HG02884 (cell line): Measurements from ENCODE around the gene SLC9A3.

Experiments used
- ATAC-seq: cut with Tn5 transposase; IDR thresholded peaks from one replicate; pipeline ENCODE4 v1.9.1; 2021; ENCODE audit warnings: mild to moderate bottlenecking, moderate library complexity; ENCODE audit not compliant: unreplicated experiment

SLC9A3 gene

GRCh38 chr5:448061-448765 is 76.0 kb downstream of the SLC9A3 start:
- no peak for ATAC-seq

DNA sequence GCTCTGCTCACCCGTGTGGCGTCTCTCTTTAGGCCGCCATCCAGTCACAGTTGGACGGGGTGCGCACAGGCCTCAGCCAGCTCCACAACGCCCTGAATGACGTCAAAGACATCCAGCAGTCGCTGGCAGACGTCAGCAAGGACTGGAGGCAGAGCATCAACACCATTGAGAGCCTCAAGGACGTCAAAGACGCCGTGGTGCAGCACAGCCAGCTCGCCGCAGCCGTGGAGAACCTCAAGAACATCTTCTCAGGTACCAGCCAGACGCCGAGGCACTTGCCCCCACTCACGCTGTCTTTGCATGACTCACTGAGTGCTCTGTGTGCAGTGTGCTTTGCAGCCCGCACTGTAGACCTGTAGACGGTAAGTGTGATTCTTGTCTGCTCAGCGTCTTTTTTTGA is 76.7 kb downstream of the SLC9A3 start:
- no peak for ATAC-seq

DNA sequence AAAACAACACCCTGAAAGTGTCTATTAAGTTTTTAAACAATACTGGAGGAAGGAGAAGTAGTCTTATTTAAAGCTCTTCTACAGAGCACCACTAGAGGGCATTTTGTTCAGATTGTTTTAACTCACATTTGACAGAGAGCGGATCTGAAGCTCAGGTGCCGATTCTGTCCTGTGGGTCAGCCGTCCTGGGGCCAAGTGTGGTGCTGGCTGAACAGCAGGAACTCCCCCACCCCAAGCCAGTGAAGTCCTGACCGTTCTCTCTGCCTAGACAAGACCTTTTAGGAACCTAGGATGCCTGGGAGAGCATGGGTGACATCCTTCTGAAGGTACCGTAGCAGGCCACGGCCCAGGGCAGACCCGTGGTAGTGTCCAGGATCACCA is 77.4 kb downstream of the SLC9A3 start:
- ATAC-seq, result no peak

DNA sequence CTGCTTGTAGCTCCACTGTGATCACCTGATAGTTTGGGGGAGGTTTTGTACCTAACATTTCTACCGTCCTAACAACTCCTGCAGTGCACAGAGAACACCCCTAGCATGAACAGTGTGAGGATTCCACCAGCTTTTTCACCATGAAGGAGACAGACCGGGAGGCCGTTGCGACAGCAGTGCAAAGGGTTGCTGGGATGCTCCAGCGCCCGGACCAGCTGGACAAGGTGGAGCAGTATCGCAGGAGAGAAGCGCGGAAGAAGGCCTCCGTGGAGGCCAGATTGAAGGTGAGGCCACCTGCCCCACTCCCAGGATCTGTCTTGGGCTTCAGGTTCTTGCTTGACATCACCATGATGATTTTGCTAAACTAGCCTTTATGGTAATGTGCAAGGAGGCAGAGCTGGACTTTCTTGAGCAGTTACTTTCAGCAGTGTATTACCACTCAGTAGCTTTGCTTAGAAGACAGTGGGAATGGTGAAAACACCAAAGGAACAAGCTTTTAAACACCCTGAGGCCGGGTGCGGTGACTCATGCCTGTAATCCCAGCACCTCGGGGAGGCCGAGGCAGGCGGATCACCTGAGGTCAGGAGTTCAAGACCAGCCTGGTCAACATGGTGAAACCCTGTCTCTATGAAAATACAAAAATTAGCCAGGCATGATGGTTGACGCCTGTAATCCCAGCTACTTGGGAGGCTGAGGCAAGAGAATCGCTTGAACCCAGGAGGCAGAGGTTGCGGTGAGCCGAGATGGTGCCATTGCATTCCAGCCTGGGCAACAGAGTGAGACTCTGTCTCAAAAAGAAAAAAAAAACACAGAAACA is 78.0 kb downstream of the SLC9A3 start:
- no peak for ATAC-seq

DNA sequence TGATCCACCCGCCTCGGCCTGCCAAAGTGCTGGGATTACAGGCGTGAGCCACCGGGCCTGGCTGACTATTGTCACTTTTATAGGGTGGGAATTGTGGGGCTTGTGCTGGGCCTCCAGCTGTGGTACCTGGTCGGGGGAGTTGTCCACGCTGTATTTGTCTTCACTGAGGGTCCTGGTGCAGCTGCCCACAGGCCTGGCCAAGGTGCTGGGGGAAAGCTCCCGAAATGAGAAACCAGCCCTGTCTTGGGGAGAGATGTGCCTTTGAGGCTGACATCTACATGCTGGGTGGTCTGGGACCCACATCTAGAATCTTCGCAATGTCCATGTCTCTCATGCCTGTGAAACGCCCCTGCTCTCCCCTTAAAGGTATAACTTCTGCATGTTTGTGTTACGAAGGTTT is 78.7 kb downstream of the SLC9A3 start:
- ATAC-seq, result no peak

- ATAC-seq, result no peak
Measured at GRCh38 chr5:444226-444625, 80.0 kb downstream of the SLC9A3 start.

GRCh38 chr5:443239-444151 is 80.8 kb downstream of the SLC9A3 start:
- ATAC-seq, result peak; percentile 3

DNA sequence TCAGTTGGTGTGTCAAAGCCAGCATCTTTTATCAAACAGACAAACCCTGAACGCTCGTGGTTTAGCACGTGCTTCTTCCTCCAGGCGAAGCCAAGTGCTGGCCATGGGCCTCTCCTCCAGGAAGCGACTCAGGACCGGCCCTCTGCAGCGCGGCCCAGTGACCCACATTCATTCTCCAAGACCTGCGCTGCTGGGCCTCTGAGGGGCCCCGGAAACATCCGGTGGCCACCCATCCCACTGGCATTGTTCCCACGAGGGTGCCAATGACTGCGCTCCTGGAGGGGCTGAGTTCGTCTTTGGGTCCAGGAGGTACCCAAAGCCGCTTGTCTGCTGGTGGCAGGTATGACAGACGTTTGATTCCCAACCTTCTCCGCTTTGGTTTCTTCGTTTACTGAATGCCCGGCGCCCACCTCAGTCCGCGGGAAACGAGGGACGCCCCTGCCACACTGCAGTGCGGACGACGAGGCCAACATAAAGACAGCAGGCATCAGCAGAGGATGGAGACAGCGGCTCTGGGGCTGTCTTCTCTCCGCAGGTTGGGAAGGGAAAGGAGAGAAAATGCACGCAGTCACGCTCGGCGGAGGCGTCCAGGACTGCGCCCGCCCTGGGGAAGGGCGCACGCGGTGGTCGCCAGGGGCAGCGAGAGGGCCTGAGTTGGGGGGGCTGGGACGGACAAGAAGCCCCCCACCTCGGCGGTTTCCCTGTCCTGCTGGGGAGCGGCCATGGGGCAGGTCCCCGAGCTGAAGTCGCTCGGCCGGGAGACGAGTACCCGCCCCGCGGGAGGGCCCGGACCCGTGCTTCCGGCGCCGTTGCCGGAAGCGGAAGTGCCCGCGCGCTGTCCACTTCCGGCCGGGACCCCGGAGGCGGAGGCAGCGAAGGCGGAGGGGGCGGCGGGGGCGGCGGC is 81.7 kb downstream of the SLC9A3 start, which contains the start of gene EXOC3:
EXOC3 (plus strand) TSS at position 842 of the 904 bp plus-strand sequence. CDS start 3,030 bp downstream, outside the sequence.
- peak; percentile 81 for ATAC-seq

GRCh38 chr5:441996-442334 is 82.3 kb downstream of the SLC9A3 start:
- ATAC-seq, result no peak

GRCh38 chr5:440401-441201 is 83.6 kb downstream of the SLC9A3 start:
- ATAC-seq, result no peak

DNA sequence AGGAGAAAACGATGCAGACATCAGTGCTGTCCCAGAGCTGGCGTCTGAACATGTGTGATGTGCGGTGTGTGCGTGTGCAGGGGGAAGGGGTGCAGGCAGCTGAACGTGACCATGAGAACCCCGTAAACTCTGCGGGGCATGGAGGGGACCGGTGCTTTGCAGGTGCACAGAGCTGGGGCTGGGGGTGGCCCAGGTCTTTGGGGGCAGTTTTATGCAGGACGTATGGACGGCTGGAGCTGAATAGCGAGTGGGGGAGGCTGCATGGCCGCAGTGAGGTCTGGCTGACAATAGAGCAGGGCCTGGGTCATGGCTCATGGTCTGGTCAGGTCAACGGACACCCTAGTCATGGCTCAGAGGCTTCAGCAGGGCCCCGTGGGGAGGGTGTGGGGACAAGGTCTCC is 84.6 kb downstream of the SLC9A3 start:
- ATAC-seq, result no peak

DNA sequence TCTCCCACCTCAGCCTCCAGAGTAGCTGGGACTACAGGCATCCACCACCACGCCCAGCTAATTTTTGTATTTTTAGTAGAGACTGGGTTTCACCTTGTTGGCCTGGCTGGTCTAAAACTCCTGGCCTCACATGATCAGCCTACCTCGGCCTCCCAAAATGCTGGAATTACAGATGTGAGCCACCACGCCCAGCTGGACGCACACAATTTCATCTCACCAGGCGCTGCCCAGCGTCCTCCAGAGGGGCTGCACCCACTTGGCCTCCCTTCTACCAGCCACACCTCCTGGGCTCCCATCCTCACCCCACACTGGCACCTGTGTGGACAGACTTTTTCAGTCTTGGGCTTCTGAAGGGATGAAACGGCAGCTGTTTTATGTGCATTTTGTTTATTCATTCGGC is 85.1 kb downstream of the SLC9A3 start:
- no peak for ATAC-seq

DNA sequence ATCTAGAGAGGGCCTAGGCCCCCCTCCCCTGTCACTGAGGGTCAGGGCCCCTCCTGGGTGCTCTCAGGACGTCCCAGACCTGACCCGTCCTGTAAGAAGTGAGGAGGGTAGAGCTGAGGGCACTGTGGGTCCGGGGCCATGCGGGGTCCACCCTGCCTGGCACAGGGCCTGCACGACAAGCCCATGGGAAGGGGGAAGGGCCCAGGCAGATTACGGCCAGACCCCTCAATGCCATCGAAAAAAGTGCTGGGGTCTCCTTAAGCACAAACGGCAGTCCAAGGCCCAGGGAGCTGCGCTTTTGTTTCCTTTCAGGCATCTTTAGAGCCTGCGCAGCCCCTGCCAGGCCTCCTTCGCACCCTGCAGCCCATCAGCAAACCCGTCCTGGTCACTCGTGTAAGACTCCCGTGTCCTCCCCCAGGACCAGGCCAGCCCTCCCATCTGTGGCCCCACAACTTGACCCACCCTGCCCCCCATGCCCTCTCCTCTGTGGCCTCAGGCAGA is 85.7 kb downstream of the SLC9A3 start:
- ATAC-seq, result no peak

DNA sequence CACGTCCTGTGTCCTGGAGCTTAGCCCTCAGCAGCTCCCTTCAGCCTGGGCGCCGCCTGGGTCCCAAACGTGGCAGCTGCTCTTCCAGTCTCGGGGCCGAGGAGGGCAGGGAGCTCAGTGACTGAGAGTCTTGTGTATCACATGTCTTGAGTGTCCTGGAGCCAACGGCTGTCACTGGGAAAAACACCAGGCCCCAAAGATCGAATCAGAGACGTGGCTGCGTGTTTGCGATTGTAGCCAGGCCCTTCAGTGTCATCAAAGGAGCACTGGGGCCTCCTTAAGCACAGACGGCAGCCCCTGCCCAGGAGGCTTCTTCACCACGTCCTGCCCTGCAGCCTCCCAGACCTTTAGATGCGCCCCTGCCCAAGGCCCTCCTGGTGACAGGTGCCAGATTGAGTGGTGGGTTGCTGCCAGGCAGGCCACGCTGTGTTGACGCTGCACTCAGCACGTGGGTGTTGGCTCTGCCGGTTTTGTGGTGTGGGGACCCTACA is 86.9 kb downstream of the SLC9A3 start:
- no peak for ATAC-seq

- no peak for ATAC-seq
Measured at GRCh38 chr5:436641-436975, 87.6 kb downstream of the SLC9A3 start.

- ATAC-seq, result no peak
Measured at GRCh38 chr5:435961-436640, 88.1 kb downstream of the SLC9A3 start.

GRCh38 chr5:435156-435790 is 89.0 kb downstream of the SLC9A3 start:
- ATAC-seq, result no peak

DNA sequence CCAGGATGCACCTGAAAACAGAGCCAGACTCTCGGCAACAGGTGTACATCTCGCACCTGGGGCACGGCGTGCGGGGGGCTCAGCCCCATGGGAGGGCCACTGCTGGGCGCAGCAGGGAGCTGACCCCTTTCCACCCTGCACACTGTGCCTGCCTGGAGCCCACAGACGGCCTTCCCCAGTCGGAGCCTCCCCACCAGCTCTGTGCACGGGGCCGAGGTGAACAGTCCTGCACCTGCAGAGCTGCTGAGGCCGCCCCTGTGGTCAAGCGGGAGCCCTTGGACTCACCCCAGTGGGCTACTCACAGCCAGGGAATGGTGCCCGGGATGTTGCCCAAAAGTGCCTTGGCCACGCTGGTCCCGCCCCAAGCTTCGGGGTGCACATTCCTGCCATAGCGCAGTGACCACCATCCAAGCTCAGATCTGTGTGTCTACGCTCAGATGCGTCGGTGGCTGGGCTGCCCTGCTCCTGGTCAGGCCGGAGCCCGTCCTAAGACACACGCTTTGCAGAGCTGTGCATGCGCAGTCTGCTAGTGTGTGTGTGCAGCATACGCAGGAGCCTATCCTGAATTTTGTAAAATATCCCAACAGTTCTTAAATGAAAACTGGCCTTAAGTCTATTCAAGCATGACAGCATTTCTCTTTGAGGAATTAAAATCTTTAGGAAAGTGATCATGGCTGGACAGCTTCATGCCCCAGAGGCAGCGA is 89.7 kb downstream of the SLC9A3 start:
- ATAC-seq, result no peak
